H9 (cell line): ENCODE data around the gene PCCA. TPM values are rescaled to one million over a fixed set of nuclear protein-coding genes. Genes with fewer than 3 reads are reported as not detected.
"Not testable (repeated sequence)": the region's sequence is repeated elsewhere in the genome, so short reads cannot be mapped to it uniquely, and the experiment has no call there.

Source experiments
- DNase-seq: peaks from one replicate; pipeline ENCODE4 v3.0.0-alpha.2; 2017
- H2AFZ ChIP-seq: one replicate; pipeline ENCODE4 v1.6.1; 2013; ENCODE audit warnings: mild to moderate bottlenecking, low read length, control low read depth, moderate library complexity
- H2AK5ac ChIP-seq: 2 replicates; pipeline ENCODE4 v1.6.1; 2013; ENCODE audit warnings: low read length, control low read depth, mixed read lengths; ENCODE audit not compliant: insufficient read length
- H2BK120ac ChIP-seq: one replicate; pipeline ENCODE4 v1.6.1; 2013; ENCODE audit warnings: low read depth, mild to moderate bottlenecking, low read length, control low read depth, inconsistent platforms; ENCODE audit not compliant: poor library complexity, severe bottlenecking
- H2BK12ac ChIP-seq: 2 replicates; pipeline ENCODE4 v1.6.1; 2013; ENCODE audit warnings: low read length, control low read depth, mixed read lengths, low read depth; ENCODE audit not compliant: insufficient read length
- H2BK15ac ChIP-seq: 2 replicates; pipeline ENCODE4 v1.6.1; 2013; ENCODE audit warnings: low read depth, low read length, control low read depth
- H2BK20ac ChIP-seq: one replicate; pipeline ENCODE4 v1.6.1; 2013; ENCODE audit warnings: low read depth, mild to moderate bottlenecking, low read length, control low read depth, inconsistent platforms; ENCODE audit not compliant: poor library complexity, severe bottlenecking
- H2BK5ac ChIP-seq: 2 replicates; pipeline ENCODE4 v1.6.1; 2013; ENCODE audit warnings: low read length, control low read depth, mixed read lengths; ENCODE audit not compliant: insufficient read length
- H3K14ac ChIP-seq: 2 replicates; pipeline ENCODE4 v1.6.1; 2013; ENCODE audit warnings: low read length, control low read depth; ENCODE audit not compliant: insufficient read depth
- H3K18ac ChIP-seq: 2 replicates; pipeline ENCODE4 v1.6.1; 2013; ENCODE audit warnings: low read depth, mild to moderate bottlenecking, mixed read lengths, low read length, control low read depth; ENCODE audit not compliant: insufficient read length
- H3K23ac ChIP-seq: 2 replicates; pipeline ENCODE4 v1.6.1; 2013; ENCODE audit warnings: low read length, control low read depth, mixed read lengths, low read depth; ENCODE audit not compliant: insufficient read length
- H3K23me2 ChIP-seq: 2 replicates; pipeline ENCODE4 v1.6.1; 2013; ENCODE audit warnings: low read depth, mild to moderate bottlenecking, mixed read lengths, low read length, control low read depth; ENCODE audit not compliant: insufficient read length, poor library complexity, severe bottlenecking
- H3K27ac ChIP-seq: 2 replicates; pipeline ENCODE4 v1.5.1; 2013; ENCODE audit warnings: low read length, control low read depth, mixed read lengths, low read depth; ENCODE audit not compliant: insufficient read length
- H3K27me3 ChIP-seq: 2 replicates; pipeline ENCODE4 v1.6.1; 2013; ENCODE audit warnings: low read length, control low read depth, inconsistent platforms; ENCODE audit not compliant: insufficient read depth
- H3K4ac ChIP-seq: 2 replicates; pipeline ENCODE4 v1.6.1; 2013; ENCODE audit warnings: low read depth, mild to moderate bottlenecking, control low read depth, inconsistent platforms, low read length, moderate library complexity
- H3K4me1 ChIP-seq: 2 replicates; pipeline ENCODE4 v1.6.1; 2013; ENCODE audit warnings: low read length, control low read depth, inconsistent platforms; ENCODE audit not compliant: insufficient read depth
- H3K4me2 ChIP-seq: 2 replicates; pipeline ENCODE4 v1.6.1; 2013; ENCODE audit warnings: low read length, control low read depth, mixed read lengths; ENCODE audit not compliant: insufficient read length, insufficient read depth
- H3K56ac ChIP-seq: 2 replicates; pipeline ENCODE4 v1.6.1; 2013; ENCODE audit warnings: low read depth, mild to moderate bottlenecking, mixed read lengths, low read length, control low read depth; ENCODE audit not compliant: insufficient read length
- H3K79me1 ChIP-seq: 2 replicates; pipeline ENCODE4 v1.6.1; 2013; ENCODE audit warnings: low read depth, mild to moderate bottlenecking, moderate library complexity, low read length, control low read depth, inconsistent platforms; ENCODE audit not compliant: insufficient read depth, poor library complexity, severe bottlenecking
- H3K79me2 ChIP-seq: 2 replicates; pipeline ENCODE4 v1.6.1; 2013; ENCODE audit warnings: low read length, control low read depth, inconsistent platforms; ENCODE audit not compliant: insufficient read depth
- H3K9ac ChIP-seq: 2 replicates; pipeline ENCODE4 v1.6.1; 2013; ENCODE audit warnings: low read length, control low read depth, mixed read lengths; ENCODE audit not compliant: insufficient read length; ENCODE audit errors: extremely low read depth
- H3K9me3 ChIP-seq: one replicate; pipeline ENCODE4 v1.6.1; 2013; ENCODE audit warnings: low read depth, low read length, inconsistent platforms; ENCODE audit not compliant: control insufficient read depth
- H3T11ph ChIP-seq: one replicate; pipeline ENCODE4 v1.6.1; 2013; ENCODE audit warnings: mild to moderate bottlenecking, low read length, control low read depth, inconsistent platforms
- H4K20me1 ChIP-seq: one replicate; pipeline ENCODE4 v1.6.1; 2013; ENCODE audit not compliant: control insufficient read depth, insufficient read length, insufficient read depth
- H4K5ac ChIP-seq: 2 replicates; pipeline ENCODE4 v1.6.1; 2013; ENCODE audit warnings: low read depth, mild to moderate bottlenecking, mixed read lengths, low read length, control low read depth; ENCODE audit not compliant: insufficient read length
- H4K8ac ChIP-seq: replicated peaks from 2 replicates; pipeline ENCODE4 v1.6.1; 2013; ENCODE audit warnings: low read length, control low read depth, mixed read lengths, low read depth; ENCODE audit not compliant: insufficient read length
- H4K91ac ChIP-seq: 2 replicates; pipeline ENCODE4 v1.6.1; 2013; ENCODE audit warnings: low read depth, mild to moderate bottlenecking, moderate library complexity, mixed read lengths, low read length, control low read depth; ENCODE audit not compliant: insufficient read length
- H3K27ac Mint-ChIP-seq, 3 experiments: 2 replicates in 2 of 3; 3 replicates in 1 of 3; pipeline ENCODE4 v1.8.0; 2020 to 2021; ENCODE audit warnings: mixed read lengths in 3 of 3, mild to moderate bottlenecking in 1 of 3, moderate library complexity in 1 of 3
- H3K27me3 Mint-ChIP-seq: 2 replicates; pipeline ENCODE4 v1.8.0; 2021; ENCODE audit warnings: low read depth, mild to moderate bottlenecking, moderate library complexity, mixed read lengths
- H3K36me3 Mint-ChIP-seq, 3 experiments: 2 replicates in 2 of 3; 3 replicates in 1 of 3; pipeline ENCODE4 v1.8.0; 2020 to 2021; ENCODE audit warnings: low read depth in 3 of 3, mixed read lengths in 3 of 3; ENCODE audit not compliant: insufficient read depth in 1 of 3
- H3K4me1 Mint-ChIP-seq, 2 experiments: 2 replicates each; pipeline ENCODE4 v1.8.0; 2020; ENCODE audit warnings: mixed read lengths in 2 of 2
- H3K4me3 Mint-ChIP-seq, 2 experiments: 2 replicates in 1 of 2; 3 replicates in 1 of 2; pipeline ENCODE4 v1.8.0; 2020 to 2021; ENCODE audit warnings: mild to moderate bottlenecking in 2 of 2, mixed read lengths in 2 of 2, moderate library complexity in 1 of 2
- H3K9me3 Mint-ChIP-seq, 2 experiments: 2 replicates in 1 of 2; 3 replicates in 1 of 2; pipeline ENCODE4 v1.8.0; 2020; ENCODE audit warnings: mild to moderate bottlenecking in 2 of 2, mixed read lengths in 2 of 2, moderate library complexity in 1 of 2
- CTCF ChIP-seq: fragments of 200-600 bp; sonication (generic); conservative IDR thresholded peaks from 3 replicates; pipeline ENCODE4 v1.8.0; 2021; ENCODE audit warnings: antibody characterized with exemption, mild to moderate bottlenecking
- WGBS: extraction: QIAGEN DNeasy Blood & Tissue Kit; methylation state at CpG from one replicate; pipeline ENCODE4 v1.1.7; 2013; ENCODE audit warnings: missing lambda C conversion rate, low lambda C conversion rate, mixed read lengths; ENCODE audit not compliant: insufficient read length; ENCODE audit errors: extremely low coverage; 5-methylcytosine and 5-hydroxymethylcytosine counted together
- total RNA-seq: library from RNA; stranded (reverse); gene quantifications from 2 replicates; pipeline ENCODE4 v1.2.1, GENCODE V29; 2021

The PCCA gene
- total RNA-seq, 1 experiment from 2014 or later = 56.5 TPM

GRCh38 chr13:100280681-100281080 lies 191.8 kb downstream of the PCCA start:
- Histone ChIP-seq H3T11ph (no peak overlapping the region), H3K9me3 (no peaks in the 10 kb centered on the region), H4K5ac (no peak overlapping the region), H3K27ac (no peak overlapping the region), H3K27me3 (no peaks in the 10 kb centered on the region), H3K23me2 (no peaks in the 10 kb centered on the region), H3K23ac (no peak overlapping the region), H4K8ac (no peak overlapping the region), H3K56ac (no peak overlapping the region), H2BK120ac (no peak overlapping the region), H3K4ac (no peak overlapping the region), H3K18ac (no peak overlapping the region), H2BK5ac (no peak overlapping the region), H2BK20ac (no peak overlapping the region), H2AFZ (no peak overlapping the region), H4K91ac (no peak overlapping the region), H2AK5ac (no peak overlapping the region), H3K4me2 (no peak overlapping the region), H2BK15ac (no peak overlapping the region), H2BK12ac (no peak overlapping the region), H3K79me1 (peaks cover 2% of the 10 kb centered on the region), H3K14ac (no peak overlapping the region), H4K20me1 (no peaks in the 10 kb centered on the region), H3K4me1 (no peaks in the 10 kb centered on the region), H3K9ac (no peak overlapping the region), H3K79me2 (no peaks in the 10 kb centered on the region)
- Mint-ChIP-seq H3K27ac (no peak overlapping the region), H3K9me3 (peaks cover 2 to 14% of the 10 kb centered on the region in 2 experiments; a peak in 4 of 5 replicates), H3K27me3 (no peaks in the 10 kb centered on the region), H3K4me1 (peaks cover 7 to 9% of the 10 kb centered on the region in 2 experiments; a peak in 2 of 4 replicates), H3K36me3 (peaks cover 26 to 39% (median 37%) of the 10 kb centered on the region in 3 experiments), H3K4me3 (no peak overlapping the region)
- DNase-seq = no peak
- no peak for TF ChIP-seq CTCF
- no CpG with 5 or more reads among the region's 5 CpGs for WGBS

- not testable (repeated sequence) for H3K27ac ChIP-seq, H3K23me2 ChIP-seq, H4K5ac ChIP-seq, H2BK20ac ChIP-seq, H3K79me1 ChIP-seq, H3K4me3 Mint-ChIP-seq, H3K27me3 ChIP-seq, H3K18ac ChIP-seq, H4K20me1 ChIP-seq, H4K91ac ChIP-seq, H3K4ac ChIP-seq, H4K8ac ChIP-seq, H3K14ac ChIP-seq, H3K56ac ChIP-seq, H2BK12ac ChIP-seq, H3K23ac ChIP-seq, H3K4me2 ChIP-seq, H3K27ac Mint-ChIP-seq, H3K4me1 ChIP-seq, H3K9ac ChIP-seq, H3T11ph ChIP-seq, H3K27me3 Mint-ChIP-seq, H2BK15ac ChIP-seq, H2AFZ ChIP-seq, H2BK5ac ChIP-seq, H2BK120ac ChIP-seq, H3K79me2 ChIP-seq, H2AK5ac ChIP-seq, H3K9me3 ChIP-seq, DNase-seq
- WGBS = no CpG with 5 or more reads among the region's 16 CpGs
- Mint-ChIP-seq H3K36me3 (peaks cover 26 to 37% (median 31%) of the 10 kb centered on the region in 3 experiments), H3K9me3 (peaks cover 2 to 14% of the 10 kb centered on the region in 2 experiments; a peak in 4 of 5 replicates), H3K4me1 (peaks cover 9 to 12% of the 10 kb centered on the region in 2 experiments)
Measured at GRCh38 chr13:100282306-100282705, 193.4 kb downstream of the PCCA start.
